HCT116 (cell line): ENCODE measurements around the gene CDV3. TPM values are rescaled to one million over a fixed set of nuclear protein-coding genes. Genes with fewer than 3 reads are reported as not detected.

Experiments
- ATAC-seq: fragments of 200-7000 bp; cut with Tn5 transposase; 2 replicates; pipeline ENCODE4 v1.9.1; 2020; ENCODE audit warnings: mild to moderate bottlenecking, moderate library complexity
- BruUV-seq: library from RNA; stranded (reverse); fragments of 400-500 nt; replicated peaks from 2 replicates; lab custom pipeline; 2021; lab: Mats Ljungman, UMichigan
- CTCF ChIA-PET: fragments of 300-600 bp; sonication (Branson Sonifier 250); formaldehyde crosslinking; loops from one replicate; lab custom pipeline; 2021; ENCODE audit warnings: antibody characterized with exemption; lab: Charles Lee
- POLR2A ChIA-PET: fragments of 300-600, 350-600 bp; sonication (Branson Sonifier 250); formaldehyde crosslinking; loops from one replicate; lab custom pipeline; 2021; ENCODE audit warnings: antibody characterized with exemption; lab: Charles Lee
- RAD21 ChIA-PET, 2 experiments: fragments of 300-600 bp; sonication (Branson Sonifier 250); formaldehyde crosslinking; loops; one replicate each; lab custom pipeline; 2023; ENCODE audit warnings: low total read pairs in 2 of 2; ENCODE audit not compliant: uncharacterized antibody in 2 of 2, unreplicated experiment in 2 of 2, low non-redundant PET in 1 of 2; lab: Charles Lee
- DNase-seq: peaks from one replicate; pipeline ENCODE4 v3.0.0-alpha.2; 2010; ENCODE audit warnings: low read depth, low spot score
- H2AFZ ChIP-seq: fragments of 200-600 bp; shearing (Covaris generic), sonication (generic); 2 replicates; pipeline ENCODE4 v1.6.1; 2017; ENCODE audit warnings: low read depth, mixed run types, mixed read lengths, antibody characterized with exemption, low read length; ENCODE audit not compliant: poor library complexity, severe bottlenecking
- H3K27ac ChIP-seq: 2 replicates; pipeline ENCODE4 v1.5.1; 2012; ENCODE audit warnings: low read depth, low read length
- H3K27me3 ChIP-seq: fragments of 200-600 bp; sonication (generic); 2 replicates; pipeline ENCODE4 v1.6.1; 2016; ENCODE audit warnings: mixed run types, low read length, mixed read lengths; ENCODE audit not compliant: insufficient read depth
- H3K36me3 ChIP-seq, 2 experiments: fragments of 200-500 bp in 1 of 2; fragments of 200-600 bp in 1 of 2; sonication (Bioruptor generic) in 1 of 2; sonication (generic) in 1 of 2; 2 replicates each; pipeline versions ENCODE4 v1.5.1 to v1.6.1; 2014 to 2016; ENCODE audit warnings: low read length in 2 of 2, inconsistent platforms in 1 of 2, mixed read lengths in 1 of 2, mixed run types in 1 of 2; ENCODE audit not compliant: insufficient read depth in 2 of 2, control insufficient read depth in 1 of 2
- H3K4me1 ChIP-seq, 2 experiments: fragments of 200-600 bp in 1 of 2; sonication (generic) in 1 of 2; 2 replicates each; pipeline versions ENCODE4 v1.5.1 to v1.6.1; 2012 to 2017; ENCODE audit warnings: low read length in 2 of 2, inconsistent platforms in 1 of 2, mild to moderate bottlenecking in 1 of 2, mixed read lengths in 1 of 2, mixed run types in 1 of 2, moderate library complexity in 1 of 2; ENCODE audit not compliant: insufficient read depth in 2 of 2, control insufficient read depth in 1 of 2
- H3K4me2 ChIP-seq: fragments of 200-600 bp; sonication (generic); 2 replicates; pipeline ENCODE4 v1.6.1; 2017; ENCODE audit warnings: mixed run types, low read length, mixed read lengths
- H3K4me3 ChIP-seq, 2 experiments: fragments of 200-600 bp in 1 of 2; sonication (generic) in 1 of 2; replicated peaks in 1 of 2; 2 replicates each; pipeline ENCODE4 v1.5.1; 2011 to 2016; ENCODE audit warnings: low read length in 2 of 2, control low read depth in 1 of 2, low read depth in 1 of 2, mild to moderate bottlenecking in 1 of 2, mixed read lengths in 1 of 2, mixed run types in 1 of 2
- H3K79me2 ChIP-seq: fragments of 200-600 bp; sonication (generic); 2 replicates; pipeline ENCODE4 v1.6.1; 2017; ENCODE audit warnings: mild to moderate bottlenecking, mixed run types, low read length, moderate library complexity, mixed read lengths; ENCODE audit not compliant: insufficient read depth
- H3K9ac ChIP-seq: fragments of 200-600 bp; sonication (generic); 2 replicates; pipeline ENCODE4 v1.6.1; 2016; ENCODE audit warnings: low read length, mixed read lengths
- H3K9me2 ChIP-seq: fragments of 200-600 bp; sonication (generic), shearing (Covaris generic); 2 replicates; pipeline ENCODE4 v1.6.1; 2017; ENCODE audit warnings: mixed run types, mild to moderate bottlenecking, moderate library complexity; ENCODE audit not compliant: insufficient read depth
- H3K9me3 ChIP-seq, 2 experiments: fragments of 200-500 bp in 1 of 2; fragments of 200-600 bp in 1 of 2; sonication (Bioruptor generic) in 1 of 2; sonication (generic) in 1 of 2; 2 replicates each; pipeline ENCODE4 v1.6.1; 2014 to 2017; ENCODE audit warnings: low read length in 2 of 2, mixed read lengths in 2 of 2, inconsistent platforms in 1 of 2, low read depth in 1 of 2, mild to moderate bottlenecking in 1 of 2, mixed run types in 1 of 2, moderate library complexity in 1 of 2; ENCODE audit not compliant: control insufficient read depth in 1 of 2, insufficient read depth in 1 of 2
- H4K20me1 ChIP-seq: fragments of 200-600 bp; sonication (generic), shearing (Covaris generic); 2 replicates; pipeline ENCODE4 v1.6.1; 2017; ENCODE audit warnings: mixed run types, mild to moderate bottlenecking, moderate library complexity; ENCODE audit not compliant: insufficient read depth
- EGR1 ChIP-seq: IDR thresholded peaks from 2 replicates; pipeline ENCODE4 v1.6.1; 2012; ENCODE audit warnings: low read depth
- ELF1 ChIP-seq: IDR thresholded peaks from 2 replicates; pipeline ENCODE4 v1.6.1; 2012; ENCODE audit warnings: low read depth, borderline replicate concordance
- EZH2phosphoT487 ChIP-seq: fragments of 200-600 bp; IDR thresholded peaks from 2 replicates; pipeline ENCODE4 v1.6.1; 2018; ENCODE audit warnings: antibody characterized with exemption, borderline replicate concordance
- FOSL1 ChIP-seq: IDR thresholded peaks from 2 replicates; pipeline ENCODE4 v1.6.1; 2012; ENCODE audit warnings: low read depth
- JUND ChIP-seq: IDR thresholded peaks from 2 replicates; pipeline ENCODE4 v1.6.1; 2012
- POLR2AphosphoS5 ChIP-seq: IDR thresholded peaks from 2 replicates; pipeline ENCODE4 v1.6.1; 2011; ENCODE audit warnings: mild to moderate bottlenecking, low read depth, low read length, moderate library complexity
- SIN3A ChIP-seq: IDR thresholded peaks from 2 replicates; pipeline ENCODE4 v1.6.1; 2012; ENCODE audit warnings: low read depth
- SP1 ChIP-seq: IDR thresholded peaks from 2 replicates; pipeline ENCODE4 v1.6.1; 2012; ENCODE audit warnings: low read depth
- SRF ChIP-seq: IDR thresholded peaks from 2 replicates; pipeline ENCODE4 v1.6.1; 2012; ENCODE audit warnings: low read depth
- TCF7L2 ChIP-seq: IDR thresholded peaks from 2 replicates; pipeline ENCODE4 v1.7.0; 2011; ENCODE audit warnings: borderline replicate concordance, inconsistent platforms; ENCODE audit not compliant: insufficient read depth, insufficient read length; ENCODE audit errors: extremely low read depth
- YY1 ChIP-seq: IDR thresholded peaks from 2 replicates; pipeline ENCODE4 v1.6.1; 2011; ENCODE audit warnings: low read length, low read depth, moderate library complexity, mild to moderate bottlenecking; ENCODE audit not compliant: insufficient replicate concordance; ENCODE audit errors: extremely low read depth
- ZBTB33 ChIP-seq: IDR thresholded peaks from 2 replicates; pipeline ENCODE4 v1.6.1; 2011; ENCODE audit warnings: mild to moderate bottlenecking, low read length, moderate library complexity; ENCODE audit not compliant: insufficient replicate concordance; ENCODE audit errors: extremely low read depth
- ZFX ChIP-seq: fragments of 450-650 bp; IDR thresholded peaks from 2 replicates; pipeline ENCODE4 v1.6.1; 2017
- ZNF274 ChIP-seq: fragments of 200-500 bp; sonication (Bioruptor generic); IDR thresholded peaks from 2 replicates; pipeline ENCODE4 v1.6.1; 2014; ENCODE audit warnings: mild to moderate bottlenecking, low read depth, low read length, inconsistent platforms
- intact Hi-C: fragments of 100-400 bp; cut with micrococcal nuclease; formaldehyde crosslinking; loops from 2 replicates; pipeline ENCODE4 v1.10.0; 2022
- total RNA-seq: library from RNA; stranded (reverse); gene quantifications from one replicate; pipeline ENCODE4 v1.2.1, GENCODE V29; 2021; ENCODE audit not compliant: unreplicated experiment
- TF ChIP-seq, protein P1 (sequence below): IDR thresholded peaks from 2 replicates; pipeline ENCODE4 v1.6.1; 2012

The CDV3 gene
- total RNA-seq, 1 experiment from 2014 or later: 153 TPM

DNA sequence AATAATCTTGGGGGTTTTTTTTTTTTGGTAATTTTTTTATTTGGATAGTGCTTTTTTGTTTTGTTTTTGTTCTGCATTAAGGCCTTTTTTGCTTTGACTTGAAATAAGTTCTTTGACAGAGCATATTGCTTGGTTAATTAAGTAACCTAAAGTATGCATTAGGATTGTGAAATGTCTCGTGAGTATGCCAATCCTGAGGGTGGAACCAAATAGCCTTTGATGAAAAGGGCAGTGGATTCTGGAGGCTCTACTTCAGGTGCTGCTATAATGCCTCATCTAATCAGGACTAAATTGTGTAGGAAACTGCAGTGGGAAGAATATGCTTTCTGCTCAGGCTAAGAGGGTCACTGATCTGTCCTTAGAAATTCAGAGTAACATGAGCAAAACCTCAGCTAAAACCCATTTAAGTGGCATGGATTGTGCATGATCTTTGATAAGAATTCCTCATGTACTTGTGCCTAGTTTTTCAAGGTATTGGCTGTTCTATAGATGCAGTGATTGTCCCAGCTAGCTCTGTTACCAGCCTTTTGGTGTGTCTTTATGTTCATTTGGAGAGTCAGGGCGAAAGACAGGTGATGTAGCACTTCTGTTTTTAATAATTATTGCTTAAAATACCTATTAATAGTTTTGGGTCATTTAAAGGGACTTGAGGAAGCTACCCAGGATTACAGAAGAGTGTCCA, 15.4 kb downstream of the CDV3 start:
- Histone ChIP-seq H3K27ac (no peak overlapping the region), H3K36me3 (peaks cover 34 to 48% of the 10 kb centered on the region in 2 experiments), H3K79me2 (peaks cover 38% of the 10 kb centered on the region), H2AFZ (no peak overlapping the region), H3K9me3 (no peaks in the 10 kb centered on the region)
- RAD21 ChIA-PET: no interaction called here
- intact Hi-C loops: no loop called here
- ATAC-seq: no peak
- TF ChIP-seq ZBTB33 (no peak), EGR1 (no peak), FOSL1 (no peak), EZH2phosphoT487 (no peak), POLR2AphosphoS5 (no peak; the same call in 1 of the 2 replicates), ZNF274 (no peak)
- TF ChIP-seq, all 23 proteins: peak for 0
- DNase-seq: no peak
- POLR2A ChIA-PET: no interaction called here
- peaks cover 31% of the 10 kb centered on the region; the same call in 1 of the 2 replicates for H4K20me1 ChIP-seq
- H3K4me3 ChIP-seq: no peak overlapping the region
- H3K9ac ChIP-seq: no peak overlapping the region
- H3K9me2 ChIP-seq: no peaks in the 10 kb centered on the region
- H3K4me1 ChIP-seq: peaks cover 3 to 11% of the 10 kb centered on the region in 2 experiments; a peak in 2 of 4 replicates
- no peak overlapping the region for H3K4me2 ChIP-seq
- BruUV-seq: TSS peak; percentile 40
- CTCF ChIA-PET: no interaction called here
- H3K27me3 ChIP-seq: no peaks in the 10 kb centered on the region

GRCh38 chr3:133589503-133589902, 16.0 kb downstream of the CDV3 start:
- Histone ChIP-seq H3K9me2 (no peaks in the 10 kb centered on the region), H3K27me3 (no peaks in the 10 kb centered on the region), H3K79me2 (peaks cover 32% of the 10 kb centered on the region), H3K4me3 (no peak overlapping the region), H3K27ac (no peak overlapping the region), H3K9ac (no peak overlapping the region), H3K4me1 (peaks cover 3 to 11% of the 10 kb centered on the region in 2 experiments; a peak in 2 of 4 replicates), H3K4me2 (no peak overlapping the region), H3K9me3 (no peaks in the 10 kb centered on the region), H2AFZ (no peak overlapping the region), H4K20me1 (peaks cover 25% of the 10 kb centered on the region; the same call in 1 of the 2 replicates), H3K36me3 (peaks cover 29 to 43% of the 10 kb centered on the region in 2 experiments)
- no TSS peak for BruUV-seq
- ATAC-seq (no peak), DNase-seq (no peak)
- CTCF ChIA-PET: no interaction called here
- POLR2A ChIA-PET: no interaction called here
- intact Hi-C loops: no loop called here
- RAD21 ChIA-PET: no interaction called here
- no peak for TF ChIP-seq ELF1
- TF ChIP-seq ZFX: no peak
- TF ChIP-seq TCF7L2: no peak
- no peak for TF ChIP-seq POLR2AphosphoS5
- TF ChIP-seq, protein P1, sequence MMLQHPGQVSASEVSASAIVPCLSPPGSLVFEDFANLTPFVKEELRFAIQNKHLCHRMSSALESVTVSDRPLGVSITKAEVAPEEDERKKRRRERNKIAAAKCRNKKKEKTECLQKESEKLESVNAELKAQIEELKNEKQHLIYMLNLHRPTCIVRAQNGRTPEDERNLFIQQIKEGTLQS: no peak
- no peak for TF ChIP-seq JUND
- TF ChIP-seq ZBTB33: no peak
- TF ChIP-seq SRF: no peak
- TF ChIP-seq SIN3A: no peak
- no peak for TF ChIP-seq ZNF274
- TF ChIP-seq SP1: no peak
- TF ChIP-seq YY1: no peak
